Jurkat, Clone E6-1 (cell line): Measurements from ENCODE around the gene PML.

ENCODE experiments used
- DNase-seq: peaks from one replicate; pipeline ENCODE4 v3.0.0-alpha.2; 2011; ENCODE audit warnings: low read depth, low spot score
- H3K4me3 ChIP-seq: 2 replicates; pipeline ENCODE4 v1.5.1; 2011; ENCODE audit warnings: mild to moderate bottlenecking, low read length, control low read depth, moderate library complexity

Gene PML

DNA sequence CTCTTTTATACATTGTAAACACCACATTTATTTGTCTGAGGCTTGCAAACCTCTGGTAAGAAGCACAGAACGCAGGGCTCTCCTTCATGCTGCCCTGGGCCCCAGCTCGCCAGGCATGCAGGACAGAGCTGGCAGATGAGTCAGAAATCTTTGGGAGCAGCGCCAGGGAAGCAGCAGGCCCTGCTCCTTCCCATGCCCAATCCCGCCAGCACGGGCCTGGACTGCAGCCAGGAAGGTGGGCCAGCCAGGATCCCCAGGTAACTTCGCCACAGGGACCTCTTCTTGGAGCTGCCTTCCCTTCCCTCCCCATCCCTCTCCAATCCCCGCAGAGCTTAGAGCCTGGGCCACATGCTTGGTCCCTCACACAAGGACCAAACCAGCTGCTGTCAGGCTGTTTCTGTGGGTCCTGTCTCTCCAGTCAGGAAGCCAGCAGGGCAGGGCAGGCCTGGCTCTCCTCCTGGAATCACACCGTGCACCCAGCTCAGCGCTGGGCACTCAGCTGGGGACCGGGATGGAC, 11.2 kb upstream of the PML start:
- DNase-seq: no peak
- H3K4me3 ChIP-seq: no peak overlapping the region

DNA sequence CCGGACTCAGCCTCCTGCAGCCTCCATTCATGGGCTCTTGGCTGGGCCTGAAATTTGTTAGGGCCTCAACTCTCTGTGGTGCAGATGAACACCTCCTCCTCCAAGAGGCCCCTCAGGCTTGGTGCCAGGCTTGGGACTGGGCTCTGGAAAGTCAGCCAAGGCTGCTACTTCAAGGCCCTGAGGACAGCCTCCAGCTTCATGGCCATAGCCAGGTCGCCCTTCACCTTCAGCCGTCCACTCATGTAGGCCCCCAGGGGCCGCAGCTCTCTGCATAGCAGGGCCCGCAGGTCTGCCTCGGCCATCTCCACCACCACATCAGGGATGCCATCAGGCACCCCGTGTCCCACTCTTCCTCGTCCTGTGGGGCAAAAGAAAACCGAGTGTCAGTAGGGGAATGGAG, 10.7 kb upstream of the PML start:
- no peak for DNase-seq
- H3K4me3 ChIP-seq: no peak overlapping the region

DNA sequence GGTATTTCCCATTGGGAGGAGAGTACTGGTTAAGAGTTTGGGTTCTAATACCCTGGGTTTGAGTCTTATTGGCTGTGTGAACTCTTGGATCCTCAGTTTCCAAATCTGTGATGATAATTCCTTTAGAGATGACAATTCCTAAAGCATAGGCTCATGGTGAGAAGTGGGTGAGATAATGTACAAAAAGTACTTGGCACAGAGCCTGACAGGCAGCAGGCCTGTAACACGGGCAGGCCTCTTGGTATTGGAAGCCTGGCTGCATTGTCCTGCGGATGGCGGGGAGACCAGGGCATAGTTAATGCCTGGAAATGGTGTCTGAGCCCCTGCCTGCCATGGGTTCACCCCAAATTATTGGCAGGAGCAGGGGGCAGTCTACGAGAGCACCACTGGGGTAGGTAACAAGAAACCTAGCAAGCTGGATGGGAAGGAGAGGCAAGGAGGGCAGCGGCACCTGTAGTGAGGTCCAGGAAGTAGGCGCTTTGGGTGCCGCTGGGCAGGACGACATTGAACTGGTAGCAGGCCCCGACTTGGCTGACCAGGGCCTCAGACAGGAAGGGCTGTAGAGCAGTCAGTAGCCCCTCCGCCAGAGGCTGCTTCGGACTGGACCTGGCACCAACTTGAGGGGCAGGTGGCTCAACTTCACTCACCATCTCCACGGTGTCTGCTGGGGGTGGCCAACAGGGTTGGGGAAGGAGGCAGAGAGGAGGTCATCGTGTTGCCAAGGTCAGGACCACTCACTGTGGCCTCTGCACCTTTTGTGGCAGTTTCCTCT, 10.1 kb upstream of the PML start:
- H3K4me3 ChIP-seq: no peak overlapping the region
- DNase-seq: no peak

DNA sequence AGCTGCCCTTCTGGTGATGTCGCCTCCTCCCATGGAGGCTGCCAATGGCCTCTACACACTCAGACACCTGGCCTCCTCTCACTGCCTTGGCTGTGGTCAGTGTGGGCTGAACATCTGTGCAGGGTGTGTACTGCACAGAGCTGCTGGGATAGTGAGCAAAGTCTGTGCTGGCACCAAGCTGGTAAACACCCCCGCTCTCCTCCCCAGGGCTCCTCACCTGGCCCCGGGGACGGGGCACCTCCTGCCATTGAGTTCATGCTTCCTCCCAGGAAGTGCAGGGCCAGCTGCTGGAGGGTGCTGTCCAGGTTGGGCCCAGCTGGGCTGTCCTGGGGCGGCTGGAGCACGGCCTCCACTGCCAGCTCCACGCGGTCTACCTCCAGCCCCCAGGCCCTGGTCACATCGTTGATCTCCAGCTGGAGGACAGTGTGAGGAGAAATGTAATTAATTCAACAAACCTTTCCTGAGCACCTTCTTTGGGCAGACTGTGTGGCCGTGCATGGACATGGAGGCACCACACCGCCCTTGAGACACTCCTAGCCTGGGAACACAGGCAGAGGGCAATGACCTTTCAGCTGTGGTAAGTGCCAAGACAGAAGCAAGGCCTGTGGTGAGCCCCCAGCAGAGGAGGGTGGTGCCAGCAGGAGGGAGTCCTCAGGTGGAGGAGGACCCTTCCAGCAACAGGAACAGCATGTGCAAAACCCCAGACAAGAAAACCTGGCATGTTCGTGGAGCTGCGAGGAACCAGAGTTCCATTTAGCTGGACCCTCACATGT, 9.2 kb upstream of the PML start:
- H3K4me3 ChIP-seq: no peak overlapping the region
- peak; percentile 72 for DNase-seq

DNA sequence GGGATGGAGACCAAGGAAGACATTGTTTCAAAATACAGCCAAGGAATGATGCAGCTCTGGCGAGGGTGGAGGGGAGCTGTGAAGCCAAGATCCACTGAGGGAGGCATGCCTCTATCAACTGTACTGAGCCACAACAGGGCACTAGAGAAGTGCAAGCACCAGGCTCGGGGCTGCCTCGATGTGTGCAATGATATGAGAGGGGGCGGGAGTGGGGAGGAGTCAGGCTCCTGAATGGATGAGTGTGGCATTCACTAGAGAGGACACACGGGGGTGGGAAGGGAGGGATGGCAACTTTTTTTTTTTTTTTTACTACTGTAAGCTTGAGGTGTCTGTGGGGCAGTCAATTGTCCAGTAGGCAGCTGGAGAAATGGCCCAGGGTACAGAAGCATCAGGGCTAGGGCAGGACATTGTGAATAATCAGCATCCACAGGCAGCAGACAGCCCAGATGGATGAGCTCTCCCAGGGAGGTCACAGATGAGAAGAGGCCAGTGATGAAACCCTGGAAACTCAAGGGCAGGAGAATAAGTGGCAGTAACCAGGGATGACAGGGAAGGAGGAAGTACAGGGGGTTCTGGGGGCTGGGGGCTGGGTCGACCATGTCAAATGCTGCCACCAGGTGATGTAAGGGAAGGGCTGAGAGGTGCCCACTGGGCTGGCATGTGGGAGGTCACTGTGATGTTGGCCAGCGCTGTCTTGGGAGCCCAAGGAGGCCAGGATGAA, 8.3 kb upstream of the PML start:
- H3K4me3 ChIP-seq: no peak overlapping the region
- DNase-seq: no peak

DNA sequence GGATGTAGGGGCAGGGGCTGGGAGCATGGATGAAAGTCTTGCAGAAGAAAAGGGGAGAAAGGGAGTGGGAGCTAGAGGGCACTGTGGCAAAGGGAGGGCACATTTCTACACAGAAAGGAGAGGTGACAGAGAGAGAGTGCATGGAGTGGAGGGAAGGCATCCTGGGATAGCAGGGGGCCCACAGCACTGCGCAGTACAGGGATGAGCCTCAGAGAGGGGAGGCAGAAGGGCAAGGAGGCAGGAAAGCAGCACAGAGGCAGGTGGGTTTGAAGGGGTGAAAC, 7.8 kb upstream of the PML start:
- no peak for DNase-seq
- no peak overlapping the region for H3K4me3 ChIP-seq

DNA sequence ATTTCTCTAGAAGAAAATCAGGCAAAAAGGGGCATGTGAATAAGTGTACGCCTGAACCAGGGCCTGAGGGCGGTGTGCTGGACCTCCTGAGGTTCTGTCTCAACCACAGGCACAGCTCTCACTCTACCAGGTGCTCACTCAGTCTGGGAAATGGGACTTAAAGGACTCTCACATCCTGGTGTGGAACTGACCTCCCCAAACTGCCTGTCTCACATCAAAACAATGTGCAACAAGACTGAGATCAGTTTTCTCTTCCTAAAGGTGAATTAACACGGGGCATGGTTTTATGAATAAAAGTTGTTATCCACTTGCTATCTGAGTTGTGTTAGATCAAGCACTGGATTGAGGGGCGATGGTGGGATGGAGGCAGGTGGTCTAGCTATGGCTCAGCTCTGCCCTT, 7.3 kb upstream of the PML start:
- no peak for DNase-seq

DNA sequence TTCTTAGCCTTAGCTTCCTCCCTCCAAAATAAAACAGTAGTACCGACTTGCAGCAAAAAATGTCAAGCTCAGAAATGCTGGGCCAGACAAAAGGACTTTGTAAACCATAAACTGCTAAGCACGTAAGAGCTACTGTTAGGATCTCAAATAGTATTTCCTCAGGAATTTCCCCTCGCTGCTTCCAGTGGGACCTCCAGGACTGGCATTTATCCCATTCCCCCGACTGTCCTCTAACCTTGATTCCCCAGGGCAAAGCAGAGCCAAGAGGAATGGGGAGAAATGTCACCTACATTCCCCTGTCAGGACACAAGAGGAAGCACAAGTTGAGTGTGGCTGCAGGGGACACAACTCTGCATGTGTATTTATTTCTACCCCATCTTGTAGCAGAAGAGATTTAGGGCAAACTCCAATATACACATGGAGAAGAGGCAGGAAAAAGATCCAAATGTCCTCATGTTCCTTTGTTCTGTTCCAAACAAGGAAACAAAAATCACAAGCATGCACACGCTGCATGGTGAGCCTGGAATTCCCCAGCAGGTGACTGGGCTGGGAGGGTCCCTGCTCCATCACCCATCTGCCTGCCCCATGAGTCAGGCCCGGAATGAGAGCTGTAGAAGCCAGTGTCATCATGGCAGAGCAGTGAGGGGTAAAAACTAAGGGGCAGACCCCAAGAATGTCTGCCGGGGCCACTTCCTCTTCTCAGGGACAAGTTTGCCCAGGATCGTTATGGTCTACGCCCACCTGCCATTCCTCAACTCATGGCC, 6.7 kb upstream of the PML start:
- no peak for DNase-seq
- H3K4me3 ChIP-seq: no peak overlapping the region

More for the DNA sequence above, 7.3 kb upstream of the PML start:
- no peak overlapping the region for H3K4me3 ChIP-seq

DNA sequence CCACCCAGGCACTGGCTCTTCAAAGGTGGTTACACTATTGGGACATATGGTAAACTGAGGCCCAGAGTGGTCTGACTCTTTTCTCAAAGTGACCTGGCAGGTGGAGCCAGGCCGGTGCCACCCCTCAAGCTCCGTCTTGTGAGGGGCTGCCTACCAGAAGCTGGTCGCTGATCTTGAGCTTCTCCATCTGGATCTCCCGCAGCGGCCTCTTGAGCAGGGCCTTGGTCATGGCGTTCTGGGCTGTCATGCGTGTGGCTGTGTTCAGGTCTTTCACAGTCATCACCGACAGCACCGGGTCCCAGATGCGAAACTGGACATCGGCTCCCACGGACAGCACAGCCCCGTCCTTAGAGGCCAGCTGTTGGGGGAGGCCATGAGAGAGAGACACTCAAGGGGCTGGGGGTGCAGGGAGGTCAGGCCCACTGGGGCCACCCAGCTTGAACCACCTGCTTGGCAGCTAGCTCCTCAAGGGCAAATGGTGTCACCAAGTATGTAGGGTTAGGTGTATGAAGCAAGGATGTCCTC, 6.0 kb upstream of the PML start:
- no peak overlapping the region for H3K4me3 ChIP-seq
- no peak for DNase-seq

DNA sequence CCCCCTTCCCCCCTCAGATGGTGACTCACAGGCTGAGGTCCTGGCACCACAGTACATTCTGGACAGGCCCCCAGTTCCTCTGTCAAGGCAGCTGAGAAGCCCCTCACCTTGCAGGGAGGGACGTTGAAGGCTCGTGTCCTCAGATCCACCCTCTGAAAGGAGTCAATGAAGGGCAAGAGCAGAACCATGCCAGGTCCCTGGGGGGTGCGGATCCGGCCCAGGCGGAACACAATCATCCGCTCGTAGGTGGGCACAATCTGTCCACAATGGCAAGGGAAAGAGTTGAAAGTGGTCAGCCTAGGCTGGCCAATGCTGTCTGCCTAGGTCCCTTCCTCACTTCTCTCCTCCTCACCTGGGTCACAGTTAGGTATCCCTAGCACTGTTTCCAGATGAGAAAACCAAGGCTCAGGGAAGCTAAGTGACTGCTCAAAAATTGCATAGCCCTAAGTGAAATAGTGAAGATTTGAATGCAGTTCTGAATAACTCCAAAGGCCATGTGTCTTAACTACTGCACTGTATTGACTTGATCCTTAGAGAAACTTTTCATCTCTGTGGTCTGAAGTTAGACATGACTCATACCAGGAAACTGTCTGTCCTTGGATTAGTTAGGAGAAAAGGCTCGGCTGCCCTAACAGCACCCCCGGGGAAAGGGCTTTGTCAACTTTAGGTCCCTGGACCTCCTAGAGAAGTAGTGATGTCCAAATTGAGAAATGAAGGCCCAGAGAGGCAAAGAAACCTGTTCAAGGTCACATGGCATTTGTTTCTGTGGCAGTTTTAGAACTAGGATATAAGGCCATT, 5.3 kb upstream of the PML start:
- DNase-seq: no peak
- no peak overlapping the region for H3K4me3 ChIP-seq

DNA sequence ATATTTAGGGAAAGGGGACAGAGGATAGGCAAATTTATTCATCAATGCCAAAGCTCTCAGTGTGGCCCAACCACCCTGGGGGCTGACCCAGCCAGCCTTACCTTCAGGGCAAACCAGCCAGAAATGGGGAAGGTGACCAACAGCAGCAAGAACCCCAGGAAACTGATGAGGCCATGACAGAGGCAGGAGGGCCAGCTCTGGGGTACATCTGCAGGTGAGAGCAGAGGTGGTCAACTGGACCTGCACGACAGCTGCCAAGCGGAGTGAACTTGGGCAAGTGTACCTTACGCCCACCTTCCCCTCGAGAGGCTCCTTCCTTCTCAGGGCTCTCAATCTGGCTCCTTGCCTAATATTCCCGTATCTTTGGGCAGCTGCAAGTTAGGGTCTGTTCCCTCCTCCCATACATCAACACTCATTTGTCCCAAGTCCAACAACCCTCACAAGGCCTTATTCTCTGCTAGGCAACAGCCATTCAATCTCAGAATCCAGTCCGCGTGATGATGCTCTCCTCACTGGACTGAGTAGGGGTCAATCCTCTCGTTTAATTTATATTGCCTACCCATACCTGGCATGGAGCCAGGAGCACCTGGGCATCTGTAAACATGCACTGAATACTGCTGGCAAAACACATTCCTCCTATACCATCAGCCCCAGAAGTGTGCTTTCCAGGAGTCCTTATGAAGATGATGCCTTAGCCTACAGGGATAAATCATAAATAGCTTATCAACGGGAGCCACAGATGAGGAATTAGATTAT, 4.1 kb upstream of the PML start:
- DNase-seq: no peak
- no peak overlapping the region for H3K4me3 ChIP-seq

DNA sequence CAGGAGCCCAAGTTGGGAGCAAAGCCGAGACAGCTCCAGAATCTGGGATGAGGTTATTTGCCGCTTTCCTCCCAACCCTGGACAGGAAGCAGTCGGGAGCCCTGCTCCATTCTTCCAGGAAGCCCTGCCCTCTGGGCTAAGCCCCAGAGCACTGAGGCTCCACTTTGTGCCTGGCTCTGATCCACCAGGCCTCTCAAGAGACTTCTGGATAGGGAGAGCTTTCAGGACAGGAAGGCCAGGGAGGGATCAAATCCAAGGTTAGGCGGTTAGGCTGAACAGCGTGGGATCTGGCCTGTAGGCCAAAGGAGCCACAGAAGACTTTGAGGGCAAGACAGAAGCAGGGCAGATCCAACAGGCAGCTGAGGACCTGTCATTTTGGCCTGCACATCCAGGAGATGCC, 3.3 kb upstream of the PML start:
- no peak for DNase-seq
- peak overlapping the region; percentile 77 for H3K4me3 ChIP-seq

DNA sequence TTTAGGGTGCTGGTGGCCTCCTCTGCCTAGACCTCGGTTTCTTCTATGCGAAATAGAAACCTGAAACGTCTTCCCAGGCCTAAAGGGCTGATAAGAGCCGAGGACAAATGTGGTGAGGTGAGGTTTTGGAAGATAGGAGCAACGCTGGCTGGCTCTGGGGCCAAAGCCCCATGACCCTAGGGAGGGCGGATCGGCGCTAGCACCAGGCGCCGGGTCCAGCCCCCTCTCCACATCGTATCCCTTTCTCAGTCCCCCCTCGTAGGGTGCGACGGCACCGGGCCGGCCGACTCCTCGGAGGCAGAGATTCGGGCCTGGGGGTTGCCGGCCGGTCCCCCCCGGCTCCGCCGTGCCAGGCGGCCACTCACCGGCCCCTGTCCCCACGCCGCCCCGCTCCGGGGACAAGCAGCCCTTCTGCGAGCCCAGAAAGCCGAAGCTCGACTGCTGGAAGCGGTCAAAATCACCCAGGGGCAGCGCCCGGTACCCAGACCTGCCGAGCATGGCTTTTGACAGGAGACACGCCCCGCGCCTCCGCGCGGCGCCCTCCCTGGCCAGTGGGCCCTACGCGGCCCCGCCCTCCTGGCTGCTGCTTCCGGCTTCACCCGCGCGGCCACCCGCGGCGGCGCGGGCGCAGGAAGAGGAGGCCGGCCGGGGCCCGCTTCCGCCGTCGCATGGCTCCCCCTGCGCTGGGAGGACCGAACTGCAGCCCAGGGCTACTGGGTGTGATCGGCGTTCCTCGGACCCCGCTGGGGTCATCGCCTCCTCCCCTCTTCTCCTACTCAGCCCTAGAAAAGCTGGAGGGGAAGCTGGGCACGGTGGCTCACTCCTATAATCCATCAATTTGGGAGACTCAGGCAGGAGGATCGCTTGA, 2.6 kb upstream of the PML start, which contains the start of gene STOML1:
TSS of gene STOML1 (minus strand) at position 570 of the 868 bp plus-strand sequence. CDS start at position 498, 72 bp downstream.
- DNase-seq: peak; percentile 89
- H3K4me3 ChIP-seq: peak within 1 kb of the TSS; percentile 77

DNA sequence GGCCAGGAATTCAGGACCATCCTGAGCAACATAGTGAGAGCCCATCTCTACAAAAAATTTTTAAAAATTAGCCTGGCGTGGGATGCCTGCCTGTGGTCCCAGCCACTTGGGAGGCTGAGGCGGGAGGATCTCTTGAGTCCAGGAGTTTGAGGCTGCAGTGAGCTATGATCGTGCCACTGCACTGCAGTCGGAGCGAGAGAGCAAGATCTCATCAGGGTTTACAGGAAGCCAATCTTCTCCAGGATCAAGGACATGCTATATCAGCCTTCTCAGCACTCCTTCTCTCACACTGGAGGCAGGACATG, 2.0 kb upstream of the PML start:
- H3K4me3 ChIP-seq: peak overlapping the region; percentile 77
- DNase-seq: no peak

DNA sequence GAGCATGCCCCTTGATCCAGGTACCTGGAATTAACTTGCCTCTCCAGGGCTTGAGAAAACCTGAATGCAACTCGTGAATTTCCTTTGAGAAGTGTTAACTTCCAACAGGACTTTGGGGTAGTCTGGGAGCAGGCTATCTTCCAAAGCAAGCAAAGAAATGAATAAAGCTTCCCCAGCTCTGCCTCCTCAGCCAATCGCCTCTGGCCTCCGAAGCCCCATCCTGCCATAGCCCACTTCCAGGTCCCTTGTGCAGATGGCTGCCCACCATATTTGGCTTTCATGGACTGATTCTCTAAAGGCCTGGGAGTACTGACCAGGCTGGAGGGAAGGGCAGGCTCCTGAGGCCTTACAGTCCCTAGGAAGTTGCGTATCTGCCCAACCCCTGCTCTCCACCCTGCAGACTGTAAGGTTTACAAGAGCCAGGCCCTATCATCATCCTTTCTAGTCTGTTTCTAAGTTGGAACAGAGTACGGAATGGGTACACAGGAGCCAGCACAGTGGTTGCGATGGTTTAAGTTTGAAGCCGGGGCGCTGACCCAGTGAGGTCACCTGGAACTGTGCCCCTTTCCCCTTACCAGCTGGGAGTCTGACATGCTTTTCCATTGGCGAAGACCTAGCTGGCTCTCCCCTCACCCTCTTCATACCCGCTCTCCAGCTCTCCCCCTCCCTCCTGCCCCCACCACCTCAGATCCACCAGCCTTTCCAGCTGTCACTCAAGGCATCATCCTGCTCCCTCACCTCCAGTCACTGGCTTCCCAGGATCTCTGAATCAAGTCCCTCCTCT, 1.1 kb upstream of the PML start:
- DNase-seq: no peak
- peak overlapping the region; percentile 94 for H3K4me3 ChIP-seq

DNA sequence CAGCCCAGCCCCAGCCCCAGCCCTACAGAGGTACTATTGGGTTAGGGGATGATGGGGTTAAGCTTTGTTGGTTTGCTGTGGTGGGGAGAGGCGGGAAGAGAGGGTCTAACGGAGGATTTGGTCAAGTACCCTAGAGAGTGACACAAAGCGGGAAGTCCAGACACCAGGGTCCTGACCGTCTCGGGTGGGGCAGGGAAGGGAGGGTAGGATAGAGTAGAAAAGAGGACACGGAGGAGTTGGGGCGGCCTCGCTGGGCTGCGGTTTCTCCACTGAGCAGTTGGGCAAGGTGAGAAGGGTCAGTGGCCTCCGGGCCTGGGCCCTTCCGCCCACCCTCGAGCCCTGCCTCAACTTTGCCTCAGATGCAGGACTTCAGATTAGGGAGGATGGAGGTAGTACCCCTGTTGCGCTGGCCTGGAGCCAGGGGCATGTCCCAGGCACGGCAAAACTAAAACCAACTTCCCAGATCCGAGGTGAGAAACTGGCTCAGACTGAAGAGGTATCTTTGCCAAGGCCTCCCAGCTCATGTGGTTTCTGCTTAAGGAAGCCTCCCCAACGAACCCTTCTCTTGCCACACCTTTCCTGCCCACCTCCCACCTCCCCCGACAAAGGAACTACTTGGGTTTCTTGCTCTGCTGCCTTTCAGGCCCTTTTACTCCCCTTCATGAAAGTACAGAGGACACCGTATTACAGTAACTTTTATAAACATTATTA, 551 bp downstream of the PML start:
- DNase-seq: peak; percentile 63

More for the DNA sequence above, 551 bp downstream of the PML start:
- peak overlapping the region; percentile 94 for H3K4me3 ChIP-seq
